HG02884 (cell line): ENCODE data around the gene TEKT5.
"Not testable (repeated sequence)": the region's sequence is repeated elsewhere in the genome, so short reads cannot be mapped to it uniquely, and the experiment has no call there.

Source experiments
- ATAC-seq: cut with Tn5 transposase; IDR thresholded peaks from one replicate; pipeline ENCODE4 v1.9.1; 2021; ENCODE audit warnings: mild to moderate bottlenecking, moderate library complexity; ENCODE audit not compliant: unreplicated experiment

The TEKT5 gene

DNA sequence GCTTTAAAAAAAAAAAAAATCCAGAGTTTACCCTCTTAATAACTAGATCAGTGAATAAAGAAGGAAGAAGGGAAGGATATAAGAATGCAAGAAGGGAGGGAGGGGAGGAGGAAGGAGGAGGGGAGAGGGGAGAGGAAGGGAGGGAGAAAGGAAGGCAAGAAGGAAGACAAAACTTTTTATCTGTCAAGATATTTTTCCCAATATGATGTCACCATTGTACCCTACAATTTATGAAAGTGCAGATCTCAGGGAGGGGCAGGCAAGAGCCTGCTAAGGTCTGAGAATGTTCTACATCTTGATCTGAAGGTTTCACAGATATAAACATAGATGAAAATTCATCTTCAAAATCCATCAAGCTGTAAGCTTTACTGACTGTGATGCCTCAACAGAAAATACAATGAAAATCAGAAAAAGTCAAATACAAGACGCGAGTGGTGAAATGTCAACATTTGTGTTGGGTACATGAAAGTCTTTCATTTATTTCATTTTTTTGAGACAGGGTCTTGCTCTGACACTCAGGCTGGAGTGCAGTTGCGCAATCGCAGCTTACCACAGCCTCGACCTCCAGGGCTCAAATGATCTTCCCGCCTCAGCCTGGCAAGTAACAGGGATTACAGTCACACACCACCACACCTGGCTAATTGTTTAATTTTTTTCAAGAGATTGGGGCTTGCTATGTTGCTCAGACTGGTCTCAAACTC, 57.2 kb downstream of the TEKT5 start:
- no peak for ATAC-seq

DNA sequence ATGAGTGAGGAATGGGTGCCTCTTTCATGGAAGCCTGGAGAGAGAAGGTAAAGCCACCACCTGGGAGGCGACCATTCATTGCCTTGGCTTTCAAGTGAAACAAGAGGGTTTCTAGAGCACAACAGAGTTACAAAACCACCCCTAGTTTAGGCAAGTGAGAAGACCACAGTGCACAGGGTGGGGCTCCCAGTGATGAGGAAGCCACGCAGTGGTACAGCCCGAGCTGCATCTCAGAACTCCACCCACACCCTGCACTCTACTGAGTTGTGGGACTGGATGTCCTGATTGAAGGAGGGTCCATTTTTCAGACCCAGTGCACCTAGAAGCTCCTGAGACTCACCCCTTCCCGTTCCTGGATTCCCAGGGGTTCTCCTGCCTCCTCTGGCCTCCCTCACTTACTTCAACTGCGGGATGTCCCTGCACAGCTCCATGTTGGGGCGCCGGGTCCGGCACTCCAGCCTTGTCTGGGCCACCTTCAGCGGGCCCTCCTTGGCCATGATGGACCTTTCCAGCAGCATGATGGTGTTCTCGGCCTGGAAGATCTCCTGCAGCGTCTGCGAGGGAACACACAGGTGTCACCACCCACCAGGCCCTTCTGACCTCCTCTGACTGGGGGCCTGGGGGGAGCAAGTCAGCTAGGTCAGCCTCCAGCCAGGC, 59.2 kb downstream of the TEKT5 start:
- no peak for ATAC-seq

DNA sequence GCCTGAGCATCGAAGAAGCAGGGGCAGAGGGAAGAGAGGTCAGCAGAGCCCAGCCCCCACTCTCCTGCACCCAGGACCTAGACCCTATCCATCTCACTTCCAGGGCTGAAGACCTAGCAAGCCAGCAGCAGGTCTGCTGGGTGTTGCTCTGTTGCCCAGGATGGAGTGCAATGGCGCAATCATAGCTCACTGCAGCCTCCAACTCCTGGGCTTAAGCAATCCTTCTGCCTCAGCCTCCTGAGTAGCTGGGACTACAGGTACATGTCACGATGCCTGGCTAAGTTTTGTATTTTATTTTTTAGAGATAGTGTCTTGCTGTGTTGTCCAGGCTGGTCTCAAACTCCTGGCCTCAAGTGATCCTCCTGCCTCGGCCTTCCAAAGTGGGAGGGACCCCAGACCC, 61.3 kb downstream of the TEKT5 start:
- not testable (repeated sequence) for ATAC-seq

GRCh38 chr16:10631886-10632285, 62.8 kb downstream of the TEKT5 start:
- ATAC-seq: no peak

- no peak for ATAC-seq
These were observed 65.2 kb downstream of the TEKT5 start for GRCh38 chr16:10629592-10629963.

DNA sequence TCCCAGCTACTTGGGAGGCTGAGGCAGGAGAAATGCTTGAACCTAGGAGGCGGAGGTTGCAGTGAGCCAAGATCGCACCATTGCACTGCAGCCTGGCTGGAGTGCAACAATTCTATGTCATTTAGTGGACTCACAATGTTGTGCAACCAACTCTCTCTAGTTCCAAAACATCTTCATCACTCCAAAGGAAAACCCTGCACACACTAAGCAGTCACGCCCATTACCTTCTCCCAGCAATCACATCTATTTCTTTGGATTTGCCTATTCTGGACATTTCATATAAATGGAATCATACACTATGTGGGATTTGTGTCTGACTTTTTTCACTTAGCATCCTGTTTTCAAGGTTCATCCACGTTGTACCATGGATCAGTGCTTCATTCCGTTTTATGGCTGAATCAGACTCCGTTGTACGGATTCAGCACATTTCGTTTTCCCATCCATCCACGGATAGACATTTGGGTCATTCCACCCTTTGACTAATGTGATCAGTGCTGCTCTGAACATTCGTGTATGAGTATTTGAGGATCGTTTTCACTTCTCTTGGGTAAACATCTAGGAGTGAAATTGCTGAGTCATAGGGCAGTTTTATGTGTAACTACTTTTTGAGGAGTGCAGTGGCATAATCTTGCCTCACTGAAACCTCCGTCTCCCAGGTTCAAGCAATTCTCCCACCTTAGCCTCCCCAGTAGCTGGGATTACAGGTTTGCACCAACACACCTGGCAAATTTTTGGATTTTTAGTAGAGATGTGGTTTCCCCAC, 69.0 kb downstream of the TEKT5 start:
- ATAC-seq: no peak

GRCh38 chr16:10624527-10624926, 70.2 kb downstream of the TEKT5 start:
- ATAC-seq: no peak

DNA sequence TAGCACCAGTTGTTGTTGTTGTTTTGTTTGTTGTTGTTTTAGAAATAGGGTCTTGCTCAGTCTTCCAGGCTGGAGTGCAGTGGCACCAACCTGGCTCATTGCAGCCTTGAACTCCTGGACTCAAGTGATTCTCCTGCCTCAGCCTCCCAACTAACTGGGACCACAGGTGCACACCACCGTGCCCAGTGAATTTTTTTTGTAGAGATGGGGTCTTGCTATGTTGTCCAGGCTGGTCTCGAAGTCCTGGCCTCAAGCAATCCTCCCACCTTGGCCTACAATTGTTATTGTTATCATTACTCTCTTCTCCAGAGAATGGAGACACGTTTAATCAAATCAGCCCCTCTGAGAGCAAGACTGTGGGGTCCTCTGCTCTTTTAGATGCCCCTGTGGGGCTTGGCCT, 71.7 kb downstream of the TEKT5 start:
- ATAC-seq: no peak

GRCh38 chr16:10622036-10622921, 72.5 kb downstream of the TEKT5 start:
- ATAC-seq: no peak

GRCh38 chr16:10621216-10621949, 73.3 kb downstream of the TEKT5 start:
- ATAC-seq: not testable (repeated sequence)

GRCh38 chr16:10620120-10620519, 74.6 kb downstream of the TEKT5 start:
- ATAC-seq: no peak

GRCh38 chr16:10619271-10619849, 75.4 kb downstream of the TEKT5 start:
- no peak for ATAC-seq

DNA sequence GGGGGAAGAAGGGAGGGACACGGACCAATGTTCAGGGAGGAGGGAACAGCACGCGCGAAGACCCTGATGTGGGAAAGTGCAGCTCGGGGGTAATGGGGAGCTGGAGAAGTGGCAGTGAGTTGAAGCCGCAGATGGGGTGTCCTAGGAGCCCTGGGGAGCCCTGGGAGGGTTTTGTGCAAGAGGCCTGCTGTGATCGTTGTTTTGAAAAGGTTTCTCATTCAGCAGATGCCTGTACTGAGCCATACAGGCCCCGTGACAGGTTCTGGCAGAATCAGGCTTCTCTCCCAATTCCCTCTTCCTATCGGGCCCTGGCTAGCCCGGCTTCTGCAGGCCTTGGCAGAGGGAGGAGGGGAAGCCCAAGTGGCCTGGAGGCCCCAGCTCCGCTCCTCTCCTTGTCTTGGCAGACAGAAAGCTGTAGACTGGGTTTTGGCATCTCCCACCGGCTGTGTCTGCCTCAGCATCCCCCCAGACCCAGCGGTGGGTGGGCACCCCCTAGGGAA, 76.0 kb downstream of the TEKT5 start:
- no peak for ATAC-seq

GRCh38 chr16:10617662-10618420, 76.9 kb downstream of the TEKT5 start:
- no peak for ATAC-seq

DNA sequence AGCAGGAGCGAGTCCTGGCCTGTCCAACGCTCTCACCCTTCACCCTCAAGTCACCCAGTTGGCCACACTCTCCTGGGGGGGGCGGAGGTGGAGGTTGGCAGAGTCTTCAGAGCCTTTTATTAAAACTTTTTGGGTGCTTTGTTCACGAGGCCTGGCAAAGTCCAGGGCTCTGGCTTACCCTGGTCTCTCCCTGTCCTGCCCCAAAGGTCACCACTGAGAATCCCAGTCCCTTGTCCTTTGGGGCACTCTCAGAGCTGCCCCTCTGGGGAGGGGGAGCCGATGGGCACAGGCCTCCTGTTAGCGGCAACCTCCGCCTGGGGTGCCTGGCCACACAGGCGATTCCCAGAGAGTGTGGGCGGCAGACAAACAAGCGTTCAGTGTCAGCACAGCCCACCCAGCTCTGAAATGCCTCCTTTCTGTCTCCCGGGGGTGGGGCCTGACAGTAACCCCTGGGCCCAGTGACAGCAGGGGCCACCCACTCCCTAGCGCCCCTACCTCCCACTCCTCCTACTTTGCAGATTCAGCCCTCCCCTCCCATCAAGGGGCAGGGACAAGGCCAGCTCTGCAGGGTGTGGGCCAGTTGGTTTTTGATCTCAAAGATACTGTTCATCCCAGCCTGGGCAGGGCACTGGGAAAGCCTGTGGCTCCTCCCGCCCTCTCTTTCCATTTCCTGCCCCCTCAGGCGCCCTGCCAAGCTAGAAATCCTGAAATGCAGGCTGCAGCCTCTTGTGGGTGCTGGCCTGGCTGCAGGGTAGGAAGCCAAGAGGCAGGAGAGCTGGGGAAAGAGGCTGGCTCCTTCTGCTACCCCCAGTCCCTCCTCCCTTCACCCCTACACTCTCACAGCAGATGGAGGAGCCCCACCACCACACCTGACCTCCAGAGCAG, 77.7 kb downstream of the TEKT5 start:
- no peak for ATAC-seq

- no peak for ATAC-seq
These were observed 78.3 kb downstream of the TEKT5 start for GRCh38 chr16:10616419-10616755.

DNA sequence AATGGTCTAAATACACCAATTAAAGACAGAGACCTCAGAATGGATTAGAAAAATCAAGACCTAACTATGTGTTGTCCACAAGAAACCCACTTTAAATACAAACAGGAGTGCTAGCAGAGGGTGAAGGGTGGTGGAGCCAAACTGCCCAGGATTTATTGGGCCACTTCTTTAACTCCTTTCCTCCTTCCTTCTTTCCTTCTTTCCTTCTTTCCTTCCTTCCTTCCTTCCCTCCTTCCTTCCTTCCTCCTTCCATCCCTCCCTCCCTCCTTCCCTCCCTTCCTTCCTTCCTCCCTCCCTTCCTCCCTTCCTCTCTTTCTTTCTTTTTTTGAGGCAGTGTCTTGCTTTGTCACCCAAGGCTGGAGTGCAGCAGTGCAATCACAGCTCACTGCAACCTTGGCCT, 80.0 kb downstream of the TEKT5 start:
- ATAC-seq: no peak

DNA sequence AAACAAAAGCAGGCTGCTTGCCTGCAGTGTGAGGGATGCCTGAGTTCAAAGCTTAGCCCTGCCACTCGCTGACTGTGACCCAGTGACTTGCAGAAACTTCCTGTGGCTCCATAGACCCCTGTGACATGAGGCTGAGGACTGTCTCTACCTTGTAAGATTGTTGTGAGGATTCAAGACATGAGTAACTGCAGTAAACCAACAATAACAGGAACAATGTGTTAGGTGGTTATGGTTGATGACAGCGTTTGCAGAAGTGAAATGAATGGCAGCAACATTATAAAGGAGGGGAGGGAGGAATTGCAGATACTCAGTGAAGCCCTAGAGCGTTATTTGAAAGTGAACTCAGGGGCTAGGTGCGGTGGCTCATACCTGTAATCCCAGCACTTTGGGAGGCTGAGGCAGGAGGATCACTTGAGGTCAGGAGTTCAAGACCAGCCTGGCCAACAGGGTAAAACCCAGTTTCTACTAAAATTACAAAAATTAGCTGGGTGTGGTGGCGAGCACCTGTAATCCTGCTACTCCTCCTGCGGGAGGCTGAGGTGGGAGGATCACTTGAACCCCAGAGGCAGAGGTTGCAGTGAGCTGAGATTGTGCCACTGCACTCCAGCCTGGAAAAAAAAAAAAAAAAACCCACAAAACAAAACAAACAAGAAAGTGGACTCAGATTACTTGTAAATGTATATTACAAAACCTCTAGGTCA, 80.8 kb downstream of the TEKT5 start:
- no peak for ATAC-seq
